GM03348 (cell line): ENCODE data around the gene CLDN14.
"Not testable (repeated sequence)": the region's sequence is repeated elsewhere in the genome, so short reads cannot be mapped to it uniquely, and the experiment has no call there.

Experiments
- DNase-seq: peaks from one replicate; pipeline ENCODE4 v3.0.0; 2012; ENCODE audit warnings: low spot score

CLDN14 gene

GRCh38 chr21:36501589-36501892 lies 21.6 kb upstream of the CLDN14 start:
- no peak for DNase-seq

- peak; percentile 77 for DNase-seq
Observed at GRCh38 chr21:36499578-36500471, 19.9 kb upstream of the CLDN14 start.

DNA sequence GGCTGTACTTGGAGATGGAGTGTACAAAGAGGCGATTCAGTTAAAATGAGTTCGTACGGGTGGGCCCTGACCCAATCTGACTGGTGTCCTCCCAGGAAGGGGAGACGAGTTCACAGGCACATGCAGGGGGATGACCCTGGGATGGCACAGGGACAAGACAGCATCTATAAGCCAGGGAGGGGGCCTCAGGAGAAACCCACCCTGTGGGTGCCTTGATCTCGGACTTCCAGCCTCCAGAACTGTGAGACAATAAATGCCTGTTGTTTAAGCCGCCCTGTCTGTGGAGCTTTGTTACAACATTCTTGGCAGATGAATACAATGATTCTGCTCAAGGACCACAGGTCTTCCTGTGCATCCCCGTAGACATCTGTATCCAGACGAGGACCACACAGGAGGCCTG lies 14.6 kb upstream of the CLDN14 start:
- DNase-seq, result no peak

DNA sequence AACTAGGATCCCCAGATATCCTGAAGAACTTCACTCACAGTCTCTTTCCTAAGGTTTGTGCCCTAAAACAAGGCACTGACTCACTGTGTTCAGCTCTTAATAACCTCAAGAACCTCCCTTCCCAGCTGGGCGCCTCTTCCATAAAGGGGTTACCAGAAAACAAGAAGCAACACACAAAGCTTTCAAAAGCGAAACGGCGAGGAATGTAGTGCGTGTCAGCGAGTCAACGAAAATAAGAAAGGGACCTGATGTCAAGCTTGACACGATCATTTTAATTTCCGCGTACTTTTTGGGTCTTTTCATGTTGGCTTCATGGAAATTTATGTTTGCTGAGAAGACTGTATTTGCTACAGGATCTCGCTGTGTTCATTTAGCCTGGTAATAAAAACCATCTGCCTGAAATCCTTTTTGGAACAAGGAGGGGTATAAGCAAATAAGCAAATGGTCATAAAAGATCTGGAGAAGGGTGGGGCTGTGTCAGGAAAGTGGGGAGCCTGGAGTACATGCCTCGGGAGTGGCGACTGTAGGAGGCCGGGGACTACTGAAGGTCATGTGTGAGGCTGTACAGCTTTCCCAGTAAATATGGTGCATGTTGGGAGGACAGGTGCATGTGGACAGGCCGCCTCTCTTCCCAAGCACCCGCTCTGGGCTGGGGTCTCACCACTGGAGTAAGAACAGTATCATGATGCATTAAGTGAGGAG lies 11.4 kb upstream of the CLDN14 start:
- DNase-seq, result peak; percentile 50

DNA sequence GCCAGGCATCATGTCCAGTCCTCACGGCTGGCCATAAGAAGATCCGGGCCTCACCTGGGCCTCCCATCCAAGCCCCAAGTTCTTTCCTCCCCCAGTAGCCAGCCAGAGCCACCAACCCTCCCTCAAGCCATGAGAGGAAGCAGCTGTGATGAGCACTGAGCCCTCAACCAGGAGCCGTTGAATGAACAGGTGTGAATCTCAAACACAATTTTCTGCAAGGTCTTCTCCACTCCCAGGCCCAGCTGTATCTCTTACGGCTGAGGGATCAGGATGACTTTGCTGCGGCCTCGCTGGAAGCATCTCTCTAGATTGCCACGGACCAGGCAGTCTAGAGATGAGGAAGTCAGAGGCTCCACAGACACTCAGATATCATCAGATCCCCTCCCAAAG lies 9.8 kb upstream of the CLDN14 start:
- DNase-seq, result no peak

DNA sequence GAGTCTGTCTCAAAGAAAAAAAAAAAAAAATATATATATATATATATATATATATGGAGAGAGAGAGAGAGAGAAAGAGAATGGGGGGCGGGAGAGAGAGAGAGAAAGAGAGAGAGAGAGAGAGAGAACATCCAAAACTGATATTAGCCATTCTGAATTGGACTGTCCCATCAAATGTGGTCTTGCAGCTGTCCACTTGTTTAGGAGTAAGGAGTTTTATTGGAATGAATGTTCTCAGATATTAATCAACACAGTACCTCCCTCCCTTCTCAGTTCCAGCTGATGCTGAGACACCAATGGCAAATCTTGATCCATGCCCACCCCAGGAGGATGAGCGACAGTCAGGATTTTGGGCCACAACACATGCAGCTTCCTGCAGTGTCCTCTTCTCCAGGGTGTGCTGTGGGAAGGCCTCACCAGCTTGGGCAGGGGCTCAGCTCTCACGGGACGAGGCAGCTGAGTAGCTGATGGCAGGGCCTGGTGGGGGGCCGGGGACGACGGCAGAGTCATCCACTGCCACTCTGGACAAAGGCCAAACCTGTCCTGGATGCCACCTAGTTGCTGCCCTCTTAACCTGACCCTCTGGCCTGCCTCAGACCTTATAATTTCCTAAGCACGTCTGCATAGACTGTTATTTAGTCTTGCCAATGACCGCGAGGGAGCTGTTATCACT lies 9.3 kb upstream of the CLDN14 start:
- DNase-seq, result no peak

GRCh38 chr21:36487641-36488307 lies 7.9 kb upstream of the CLDN14 start:
- no peak for DNase-seq

DNA sequence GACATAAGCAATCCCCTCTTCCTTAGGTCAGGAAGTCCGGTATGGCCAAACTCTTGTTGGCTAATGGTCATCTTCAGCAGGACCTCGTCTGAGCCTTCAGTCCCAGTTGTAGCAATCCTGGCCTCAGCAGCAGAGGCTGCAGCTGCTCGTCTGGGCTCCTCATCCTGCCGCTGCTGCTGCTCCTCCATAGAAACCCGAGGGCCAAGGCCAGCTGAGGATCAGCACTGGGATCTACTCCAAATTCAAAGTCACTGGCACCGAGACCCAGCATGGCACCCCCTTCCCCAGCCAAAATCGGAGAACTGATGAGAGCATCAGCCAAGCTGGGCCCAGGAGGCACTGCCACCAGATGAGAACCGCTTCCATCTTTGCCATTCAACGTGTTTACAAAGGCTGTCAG lies 6.3 kb upstream of the CLDN14 start:
- no peak for DNase-seq

DNA sequence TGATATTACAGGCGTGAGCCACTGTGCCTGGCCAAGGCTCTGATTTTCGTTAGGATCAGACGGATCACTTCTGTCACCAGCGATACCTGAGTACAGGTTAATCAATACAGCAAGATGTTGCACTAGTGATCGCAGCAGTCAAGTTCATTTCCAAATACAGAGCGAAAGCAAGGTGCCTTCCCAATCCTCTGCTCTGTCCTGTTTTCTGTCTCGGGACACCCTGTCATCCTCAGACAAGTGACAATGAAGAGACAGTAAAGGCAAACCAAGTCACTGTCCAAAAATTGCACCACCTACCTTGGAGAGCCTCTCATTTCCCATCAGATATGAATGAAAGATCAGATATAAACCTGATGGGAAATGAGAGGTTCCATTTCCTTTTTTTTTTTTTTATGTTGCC lies 5.6 kb upstream of the CLDN14 start:
- no peak for DNase-seq

DNA sequence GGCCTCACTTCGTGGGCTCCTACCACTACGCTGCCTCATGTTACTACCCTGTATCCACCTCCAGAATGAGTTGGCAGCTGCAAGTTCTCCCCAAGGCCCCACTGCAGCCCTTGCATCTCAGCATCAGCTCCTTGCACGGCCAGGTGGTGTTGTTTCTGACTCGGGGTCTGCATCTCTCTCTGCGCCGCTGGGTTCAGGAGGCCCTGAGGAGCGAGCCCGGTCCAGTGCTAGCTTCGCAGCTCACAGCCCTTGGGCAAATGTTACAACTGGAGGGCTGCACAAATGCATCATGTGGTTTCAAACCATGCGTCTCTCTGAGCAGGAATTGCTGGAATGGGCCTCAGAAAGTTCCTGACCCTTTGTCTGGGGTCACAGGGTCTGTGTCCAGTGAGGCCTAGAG lies 3.2 kb upstream of the CLDN14 start:
- DNase-seq, result no peak

DNA sequence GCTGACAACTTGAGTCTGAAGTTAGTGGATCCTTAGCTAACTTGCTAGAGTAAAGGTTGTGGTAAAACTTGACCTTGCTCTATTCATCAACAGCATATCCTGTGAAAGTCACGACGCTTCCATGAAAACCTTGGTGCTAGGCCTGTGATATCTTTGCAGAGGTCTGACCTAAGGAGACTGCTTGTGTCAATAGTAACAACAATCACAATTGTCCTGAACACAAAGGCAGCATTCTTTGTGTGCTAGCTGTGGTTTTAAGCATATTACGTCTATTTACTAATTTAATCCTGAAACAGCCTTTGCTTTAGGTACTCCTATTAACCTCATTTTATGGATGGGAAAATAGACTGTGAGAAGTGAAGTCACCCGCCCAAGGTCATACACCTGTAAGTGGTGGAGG lies 2.8 kb upstream of the CLDN14 start:
- no peak for DNase-seq

- DNase-seq, result no peak
Observed at GRCh38 chr21:36482181-36482580, 2.3 kb upstream of the CLDN14 start.

DNA sequence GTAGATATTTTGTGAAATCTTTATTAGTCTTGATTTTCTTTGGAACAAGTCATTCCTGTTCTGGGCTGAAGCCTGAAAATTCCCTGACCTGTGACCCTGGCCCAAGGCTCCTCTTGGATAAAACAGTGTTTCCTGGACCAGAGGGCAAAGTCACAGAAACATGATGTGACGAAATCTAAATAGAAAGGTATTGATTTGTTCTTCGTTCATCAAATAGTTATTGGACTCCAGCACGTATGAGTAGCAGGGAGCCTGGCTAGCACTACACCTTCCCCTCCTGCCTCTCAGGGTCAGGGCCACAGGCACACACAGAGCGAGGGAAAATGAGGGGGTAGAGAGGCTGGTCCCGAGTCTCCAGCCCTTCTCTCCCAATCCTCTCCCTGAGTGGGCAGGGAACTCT lies 1.7 kb upstream of the CLDN14 start:
- no peak for DNase-seq

DNA sequence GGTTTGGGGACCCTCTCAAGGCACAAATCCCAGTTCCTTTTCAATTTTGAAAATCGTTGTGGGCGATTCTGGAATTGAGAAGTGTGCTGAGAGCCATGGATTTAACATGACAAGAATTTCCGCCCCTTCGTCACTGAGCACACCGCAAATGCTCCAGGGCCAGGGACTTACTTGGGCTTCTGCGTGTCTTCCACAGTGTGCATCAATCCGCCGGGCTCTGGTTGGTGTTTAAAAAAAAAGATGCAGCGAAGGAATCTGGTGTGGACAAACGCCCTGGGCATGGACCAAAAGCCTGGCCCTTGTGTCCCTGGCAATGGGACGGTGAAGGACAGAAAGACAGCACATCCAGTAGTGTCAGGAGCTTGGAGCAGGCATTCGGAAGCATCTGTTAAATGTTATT lies 696 bp upstream of the CLDN14 start:
- no peak for DNase-seq

- DNase-seq, result peak; percentile 65
Observed at GRCh38 chr21:36478941-36479340, 981 bp downstream of the CLDN14 start.

DNA sequence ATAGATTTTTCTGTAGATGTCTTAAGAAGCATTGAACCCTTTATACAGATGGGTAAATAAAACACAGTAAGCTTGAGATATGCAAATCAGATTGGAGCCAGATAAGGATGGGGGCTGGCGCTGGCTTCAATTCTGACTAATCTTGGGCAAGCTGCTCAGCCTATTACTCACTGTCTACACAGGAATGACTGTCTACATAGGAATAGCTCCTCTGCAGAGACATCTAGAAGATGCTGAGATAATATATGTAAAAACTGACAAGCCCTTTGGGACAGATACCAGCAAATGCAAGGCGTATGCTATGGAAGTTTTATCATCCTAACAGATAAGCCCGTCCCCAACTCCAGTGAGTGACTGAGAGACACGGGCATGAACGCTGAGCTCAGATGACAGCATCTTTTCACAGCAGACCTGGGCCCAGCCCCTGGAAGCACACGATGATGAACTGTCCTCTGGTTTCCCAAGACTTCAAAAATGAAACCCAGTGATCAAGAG lies 1.7 kb downstream of the CLDN14 start:
- peak; percentile 85 for DNase-seq

GRCh38 chr21:36477559-36477958 lies 2.4 kb downstream of the CLDN14 start:
- no peak for DNase-seq

GRCh38 chr21:36477001-36477400 lies 2.9 kb downstream of the CLDN14 start:
- no peak for DNase-seq

DNA sequence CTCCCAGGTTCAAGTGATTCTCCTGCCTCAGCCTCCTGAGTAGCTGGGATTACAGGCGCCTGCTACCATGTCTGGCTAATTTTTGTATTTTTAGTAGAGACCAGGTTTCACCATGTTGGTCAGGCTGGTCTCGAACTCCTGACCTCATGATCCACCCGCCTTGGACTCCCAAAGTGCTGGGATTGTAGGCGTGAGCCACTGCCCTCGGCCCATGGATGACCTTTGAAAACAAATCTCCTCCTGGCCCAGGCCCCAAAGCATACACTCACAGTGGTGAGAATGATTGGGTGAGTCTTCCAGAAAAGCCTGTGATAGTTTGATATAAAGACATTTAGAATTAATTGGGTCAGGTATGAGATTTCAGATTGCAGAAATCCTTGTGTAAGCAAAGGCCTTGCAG lies 3.4 kb downstream of the CLDN14 start:
- DNase-seq, result not testable (repeated sequence)

GRCh38 chr21:36474591-36474990 lies 5.3 kb downstream of the CLDN14 start:
- DNase-seq, result no peak

GRCh38 chr21:36473203-36473602 lies 6.7 kb downstream of the CLDN14 start:
- no peak for DNase-seq

DNA sequence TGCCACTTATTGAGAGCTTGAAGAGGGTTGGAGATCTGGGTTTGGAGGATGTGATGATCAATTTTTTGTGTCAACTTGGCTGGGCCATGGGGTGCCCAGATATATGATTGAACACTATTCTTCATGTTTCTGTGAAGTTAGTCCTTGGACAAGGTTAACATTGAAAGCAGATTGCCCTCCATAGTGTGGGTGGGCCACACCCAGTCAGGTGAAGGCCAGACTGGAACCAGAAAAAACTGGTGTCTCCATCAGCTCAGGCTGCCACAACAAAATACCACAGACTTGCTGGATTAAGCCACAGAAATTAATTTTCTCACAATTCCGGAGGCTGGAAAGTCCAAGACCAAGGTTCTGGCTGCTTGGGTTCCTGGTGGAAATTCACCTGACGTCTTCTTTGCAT lies 7.5 kb downstream of the CLDN14 start:
- no peak for DNase-seq
